GM18517 (cell line): ENCODE measurements around the gene SURF4.

Experiments used
- ATAC-seq: cut with Tn5 transposase; IDR thresholded peaks from one replicate; pipeline ENCODE4 v1.9.1; 2021; ENCODE audit warnings: mild to moderate bottlenecking, moderate library complexity; ENCODE audit not compliant: unreplicated experiment

Gene SURF4

DNA sequence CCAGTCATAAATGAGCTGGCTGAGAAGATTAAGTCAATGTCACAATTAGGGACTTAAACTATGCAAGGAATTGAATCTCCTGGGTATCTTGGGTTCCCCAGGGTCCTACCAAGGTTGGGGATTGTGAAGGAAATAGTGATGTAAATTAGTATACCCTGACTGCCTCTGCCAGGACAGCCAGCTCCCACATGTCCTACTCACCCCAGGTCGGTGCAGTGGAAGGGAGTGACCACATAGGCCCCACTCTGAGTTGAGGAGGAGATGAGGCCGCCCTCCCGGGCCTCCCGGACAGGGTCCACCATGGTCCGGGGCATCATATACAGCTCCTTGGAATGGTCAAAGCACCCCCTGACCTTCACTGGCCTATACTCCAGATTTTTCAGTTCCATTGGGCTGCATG lies 22.3 kb downstream of the SURF4 start:
- no peak for ATAC-seq

DNA sequence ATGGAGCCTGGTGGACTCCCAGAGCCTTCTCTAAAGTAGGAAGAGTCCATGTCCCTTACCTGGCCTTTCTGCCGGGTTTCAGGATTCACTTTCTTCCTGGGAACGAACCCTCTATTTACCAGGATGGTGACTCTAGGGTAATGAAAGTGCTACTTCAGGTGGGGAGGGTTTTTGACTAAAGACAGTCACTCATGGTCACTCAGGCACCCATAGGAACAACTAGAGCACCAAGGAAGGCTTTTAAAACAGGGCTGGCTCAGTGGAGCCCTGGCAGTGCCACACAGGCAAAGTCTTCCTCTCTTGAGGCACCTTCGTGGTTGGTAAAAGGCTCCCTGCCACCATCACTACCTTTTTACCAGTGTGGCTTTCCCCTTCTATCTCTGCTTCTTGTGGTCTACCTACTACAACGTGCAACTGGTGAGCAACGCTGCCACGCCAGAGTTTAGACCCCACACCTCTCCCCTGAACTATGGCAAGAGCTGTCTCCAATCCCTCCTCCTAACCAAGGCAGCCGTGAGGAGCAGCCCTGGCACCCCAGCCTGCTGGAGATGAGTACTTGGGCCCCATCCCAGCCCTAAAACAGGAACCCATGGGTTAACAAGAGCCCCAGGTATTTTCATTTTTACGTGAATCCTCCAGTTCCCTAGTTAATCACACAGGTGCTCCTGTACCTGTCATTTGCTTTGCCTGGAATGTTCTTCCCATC lies 23.1 kb downstream of the SURF4 start:
- no peak for ATAC-seq

DNA sequence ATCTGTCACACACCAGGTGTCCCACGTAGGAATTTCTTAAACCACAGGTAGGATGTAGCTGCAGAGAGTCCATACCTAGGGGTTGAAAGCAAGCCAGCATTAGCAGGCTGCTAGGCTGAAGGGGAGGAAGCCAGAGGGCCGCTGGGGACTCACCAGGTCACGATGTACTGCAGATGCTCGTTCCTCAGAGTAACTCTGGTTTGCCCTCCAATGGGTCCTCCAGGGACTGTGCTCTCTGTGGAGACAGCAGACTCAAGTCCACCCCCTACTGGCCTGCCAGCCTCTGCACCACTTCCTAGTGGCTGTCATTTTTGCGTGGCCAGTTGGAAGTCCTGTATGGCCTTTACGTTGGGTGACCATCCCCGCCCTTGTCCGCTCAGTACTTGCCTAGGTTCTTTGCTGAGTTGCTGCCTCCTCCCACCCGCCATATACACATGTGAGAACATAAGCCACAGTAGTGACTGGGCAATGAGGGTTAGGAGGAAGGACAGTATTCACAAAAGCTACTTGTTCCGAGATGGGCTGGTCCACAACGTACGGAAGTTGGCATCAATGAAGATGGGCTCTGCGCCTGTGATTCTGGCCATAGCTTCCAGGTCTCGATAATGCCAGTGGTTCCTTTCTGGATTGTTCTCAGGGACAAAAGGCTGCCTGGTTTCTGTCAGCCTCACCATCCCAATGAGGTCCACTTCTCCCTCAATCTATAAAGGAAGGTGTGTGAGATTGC lies 23.8 kb downstream of the SURF4 start:
- ATAC-seq, result no peak

DNA sequence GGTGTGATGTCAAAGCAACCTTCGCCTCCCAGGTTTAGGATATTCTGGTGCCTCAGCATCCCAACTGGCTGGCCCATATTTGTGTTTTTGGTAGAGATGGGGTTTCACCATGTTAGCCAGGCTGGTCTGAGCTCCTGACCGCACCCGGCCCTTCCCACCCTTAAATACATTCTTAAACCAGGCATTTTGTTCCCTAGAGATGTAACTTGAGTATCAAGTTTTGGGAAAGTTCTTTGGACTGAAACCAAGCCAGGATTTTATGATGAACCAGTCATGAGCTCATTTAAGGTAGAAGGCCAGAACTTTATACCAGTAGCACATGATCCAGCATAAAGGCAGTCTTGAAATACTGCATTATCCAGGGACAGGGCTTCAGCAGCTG lies 24.3 kb downstream of the SURF4 start:
- ATAC-seq, result no peak

GRCh38 chr9:133349965-133350616 lies 25.8 kb downstream of the SURF4 start:
- ATAC-seq, result no peak

DNA sequence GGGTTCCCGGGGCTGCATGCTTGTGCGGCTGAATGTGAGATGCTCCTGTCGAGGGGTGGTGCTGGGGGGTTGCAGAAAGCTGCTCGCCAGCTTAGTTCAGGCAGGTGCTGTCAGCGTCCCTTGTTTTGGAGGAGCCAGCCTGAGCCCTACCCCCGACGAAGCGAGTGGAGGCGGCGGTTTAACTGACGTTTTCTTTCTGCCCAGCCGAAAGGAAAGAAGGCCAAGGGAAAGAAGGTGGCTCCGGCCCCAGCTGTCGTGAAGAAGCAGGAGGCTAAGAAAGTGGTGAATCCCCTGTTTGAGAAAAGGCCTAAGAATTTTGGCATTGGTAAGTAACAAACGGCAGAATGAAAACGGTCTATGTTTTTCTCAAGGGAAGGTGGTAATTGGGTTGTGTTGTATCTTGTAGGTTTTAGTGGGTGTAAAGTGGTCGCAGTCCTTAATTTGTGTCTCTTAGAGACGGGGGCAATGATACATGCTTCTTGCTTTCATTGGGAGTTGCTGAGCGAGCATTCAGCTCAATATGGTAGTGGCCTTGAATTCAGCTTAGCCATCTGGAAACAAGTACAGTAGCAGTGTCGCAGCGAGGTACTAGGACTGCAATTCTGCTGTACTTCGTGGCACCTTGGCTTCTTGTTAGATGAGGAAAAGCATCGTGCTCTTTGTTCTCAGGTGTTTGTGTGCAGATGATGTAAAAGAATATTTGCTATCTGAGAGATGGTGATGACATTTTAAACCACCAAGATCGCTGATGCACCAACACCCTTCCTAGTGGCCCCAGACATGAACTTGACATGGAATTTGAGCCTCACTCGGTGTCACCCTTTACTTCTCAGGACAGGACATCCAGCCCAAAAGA lies 26.9 kb downstream of the SURF4 start:
- ATAC-seq, result no peak

DNA sequence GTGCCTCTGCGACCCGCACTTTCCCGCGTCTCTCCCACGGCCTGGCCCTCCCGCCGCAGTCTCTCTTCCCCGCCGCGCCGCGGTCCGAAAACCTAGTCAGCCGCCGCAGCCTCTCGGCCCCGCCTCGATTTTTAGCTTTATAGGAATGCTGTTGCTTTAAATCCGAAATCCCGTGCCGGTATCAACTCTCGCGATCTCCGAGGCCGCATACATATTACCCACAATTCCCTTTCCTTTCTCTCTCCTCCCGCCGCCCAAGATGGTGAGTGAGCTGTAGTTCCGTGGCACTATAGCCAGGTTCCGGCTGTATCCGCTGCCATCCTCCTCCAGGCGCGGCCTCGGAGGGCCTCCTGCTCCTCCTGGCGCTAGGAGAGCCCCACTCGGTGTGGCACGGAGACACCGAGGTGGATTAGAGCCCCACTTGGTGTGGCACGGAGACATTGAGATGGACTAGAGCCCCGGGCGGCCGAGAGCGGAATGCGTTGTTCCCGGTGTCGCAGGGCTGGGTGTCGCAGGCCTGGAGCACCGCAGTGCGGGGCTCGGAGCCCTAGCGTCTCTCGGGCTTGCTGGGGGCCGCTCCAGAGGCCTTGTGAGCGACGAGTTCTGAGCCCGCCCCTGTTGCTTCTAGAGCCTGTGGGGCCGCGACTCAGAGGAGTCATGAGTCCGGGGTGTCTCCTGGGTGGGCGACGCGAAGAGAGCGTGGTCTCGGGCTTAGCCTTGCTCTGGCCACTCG lies 27.7 kb downstream of the SURF4 start, which contains the start of the genes MED22 and RPL7A:
TSS of gene MED22 (minus strand) at position 147 of the 733 bp plus-strand sequence. CDS start 1,469 bp downstream, outside the sequence.
TSS of gene RPL7A (plus strand) at position 234 of the 733 bp plus-strand sequence. CDS start at position 260, 26 bp downstream.
- peak; percentile 91 for ATAC-seq

- ATAC-seq, result peak; percentile 16
These were observed 28.3 kb downstream of the SURF4 start for GRCh38 chr9:133347515-133347984.

GRCh38 chr9:133346021-133346785 lies 29.7 kb downstream of the SURF4 start:
- ATAC-seq, result no peak

DNA sequence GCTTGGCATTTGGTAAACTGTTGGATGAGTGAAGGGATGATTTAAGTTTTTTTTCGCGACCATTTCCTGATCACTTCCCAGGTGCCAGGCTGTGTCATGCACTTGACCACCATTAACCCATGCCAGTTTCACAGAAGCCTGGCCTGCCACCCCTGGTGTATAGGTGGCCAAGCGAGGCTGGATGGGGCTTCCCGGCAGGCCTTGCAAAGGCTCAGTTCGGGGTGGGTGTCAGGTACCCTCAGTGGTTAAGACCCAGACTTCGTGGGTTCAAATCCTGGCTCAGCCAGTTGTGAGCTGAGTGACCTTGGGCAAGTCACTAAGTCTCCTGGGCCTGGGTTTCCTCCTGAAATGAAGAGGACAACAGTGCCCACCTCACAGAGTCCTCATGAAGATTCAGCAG lies 30.3 kb downstream of the SURF4 start:
- ATAC-seq, result no peak

- no peak for ATAC-seq
These were observed 30.9 kb downstream of the SURF4 start for GRCh38 chr9:133344979-133345378.

GRCh38 chr9:133344071-133344470 lies 31.8 kb downstream of the SURF4 start:
- ATAC-seq, result no peak

DNA sequence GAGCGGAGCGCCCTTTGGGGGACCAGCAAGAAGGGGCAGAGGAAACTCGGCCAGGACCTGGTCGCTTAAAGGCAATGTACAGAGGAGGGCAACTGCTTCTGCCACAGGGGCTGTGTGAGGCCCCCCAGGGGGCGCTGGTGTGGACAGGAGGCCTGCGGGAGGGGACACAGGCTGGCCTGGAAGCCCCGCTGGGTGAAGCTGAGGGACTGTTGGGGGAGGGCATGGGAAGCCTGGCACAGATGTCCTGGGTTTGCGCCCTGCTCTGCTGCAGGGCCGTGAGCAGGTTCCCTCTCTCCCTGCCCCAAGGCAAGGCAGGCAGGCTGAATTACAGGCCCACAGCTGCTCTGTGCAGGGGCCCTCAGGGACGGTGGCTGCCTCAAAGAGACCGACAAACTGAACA lies 33.3 kb downstream of the SURF4 start:
- no peak for ATAC-seq

DNA sequence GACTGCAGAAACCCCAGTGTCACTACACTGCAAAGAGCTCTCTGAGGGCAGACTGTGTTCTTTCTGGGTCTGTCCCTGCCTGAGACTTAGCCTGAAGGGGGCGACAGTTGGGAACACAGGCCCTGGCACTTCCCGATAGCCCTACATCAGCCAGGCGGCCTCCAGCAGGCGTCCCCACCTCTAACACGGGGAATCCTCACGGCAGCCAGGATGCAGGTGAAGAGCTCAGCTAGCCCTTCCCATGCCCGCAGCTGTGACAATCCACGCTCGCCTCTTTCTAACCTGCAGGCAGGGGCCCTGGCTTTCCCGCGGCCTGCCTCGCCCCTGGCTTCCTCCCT lies 33.8 kb downstream of the SURF4 start:
- ATAC-seq, result no peak

- no peak for ATAC-seq
These were observed 34.3 kb downstream of the SURF4 start for GRCh38 chr9:133341369-133342068.

DNA sequence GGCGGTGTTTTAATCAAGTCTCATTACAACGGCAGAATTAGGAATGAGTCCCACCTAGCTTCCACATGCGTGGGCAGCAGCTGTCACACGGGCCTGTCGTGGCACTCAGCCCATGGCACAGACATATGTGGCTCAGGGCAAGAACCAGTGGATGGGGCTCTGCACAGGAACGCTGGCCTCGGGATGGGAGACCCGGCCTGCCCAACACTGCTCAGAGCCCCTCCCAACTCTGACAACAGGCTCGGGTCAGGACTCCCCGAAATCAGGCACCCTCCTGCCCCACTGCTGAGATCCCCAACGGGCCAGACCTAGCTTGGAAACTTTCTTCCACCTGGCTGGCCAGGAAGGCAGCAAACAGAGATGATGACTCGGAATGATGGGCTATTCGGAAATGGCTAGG lies 34.9 kb downstream of the SURF4 start:
- no peak for ATAC-seq

GRCh38 chr9:133340256-133340655 lies 35.6 kb downstream of the SURF4 start:
- no peak for ATAC-seq

- no peak for ATAC-seq
These were observed 36.2 kb downstream of the SURF4 start for GRCh38 chr9:133339641-133340040.
